NCI-H2196 (cell line): Measurements from ENCODE around the gene IQCN.
A peak's percentile ranks its signal among the peaks of the same experiment; 100 is the strongest.

Source experiments
- DNase-seq: peaks from one replicate; lab custom pipeline; 2025; ENCODE audit not compliant: unreplicated experiment; lab: John Stamatoyannopoulos, UW

The IQCN gene

DNA sequence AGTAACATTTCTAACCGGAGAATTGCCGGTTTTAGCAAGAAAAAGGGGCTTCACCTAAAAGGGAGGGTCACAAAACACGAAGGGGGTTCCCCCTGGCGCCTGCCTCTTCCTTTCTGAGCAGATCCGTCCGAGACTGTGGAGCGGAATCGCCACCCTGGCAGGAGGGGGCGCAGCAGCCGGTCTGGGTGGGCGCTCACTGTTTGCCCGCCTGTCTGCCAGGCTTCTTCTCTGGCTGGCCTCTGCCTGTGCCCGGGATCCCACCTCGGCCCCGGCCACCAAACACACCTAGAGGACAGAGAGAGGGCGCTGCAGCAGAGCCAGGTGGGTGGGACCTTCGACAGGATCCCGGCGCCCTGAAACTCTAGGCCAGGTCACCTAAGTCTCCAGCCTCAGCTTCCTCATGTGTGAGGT, 33.0 kb upstream of the IQCN start:
- DNase-seq = no peak

DNA sequence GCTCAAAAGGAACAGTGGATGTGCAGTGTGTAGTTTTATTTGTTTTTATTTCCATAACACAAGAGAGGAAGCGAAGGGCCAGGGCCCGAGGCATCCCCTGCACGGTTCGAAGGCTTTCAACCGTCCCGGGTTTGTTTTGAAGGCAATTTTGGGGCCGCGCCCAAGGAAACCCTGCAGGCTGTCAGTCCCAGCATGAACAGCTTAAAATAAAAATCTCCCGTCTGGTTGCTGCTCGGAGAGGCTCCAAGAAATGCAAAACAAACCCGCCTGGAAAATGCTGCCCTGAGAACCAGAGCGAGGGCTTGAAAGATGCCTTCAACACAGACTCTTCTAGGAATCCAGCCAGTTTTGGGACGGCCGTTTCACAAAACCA, 32.6 kb upstream of the IQCN start:
- no peak for DNase-seq

DNA sequence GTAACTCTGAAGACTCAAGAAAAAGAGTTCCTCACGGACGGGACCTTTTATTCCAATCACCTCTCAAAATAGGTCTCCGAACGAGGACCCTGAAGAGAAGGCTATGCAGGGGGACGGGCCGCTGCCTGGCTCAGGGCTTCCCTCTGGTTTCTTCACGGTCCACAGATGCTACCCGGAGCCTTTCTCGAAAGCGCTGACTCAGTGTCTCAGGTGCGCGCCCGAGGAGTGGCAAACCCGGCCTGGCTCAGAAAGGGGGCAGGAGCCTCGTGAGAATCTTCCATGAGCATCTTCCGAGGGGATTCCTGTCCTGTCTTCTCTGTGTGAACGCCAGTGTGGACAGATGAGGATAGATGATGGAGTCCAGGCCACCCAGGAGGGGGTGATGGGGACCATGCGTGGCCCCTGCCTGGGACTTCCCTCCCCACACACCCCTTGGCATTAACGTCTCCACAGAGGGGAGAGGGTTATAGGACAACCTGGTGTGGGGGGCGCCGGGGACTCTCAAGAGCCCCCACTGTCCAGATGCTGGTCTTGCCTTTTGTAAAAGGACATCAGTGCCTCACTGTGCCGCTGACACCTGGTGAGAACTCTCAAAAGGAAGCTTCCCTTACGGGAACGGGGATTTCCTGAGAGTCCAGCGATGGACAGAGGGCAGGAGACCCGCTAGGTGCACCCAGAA, 32.1 kb upstream of the IQCN start:
- no peak for DNase-seq

DNA sequence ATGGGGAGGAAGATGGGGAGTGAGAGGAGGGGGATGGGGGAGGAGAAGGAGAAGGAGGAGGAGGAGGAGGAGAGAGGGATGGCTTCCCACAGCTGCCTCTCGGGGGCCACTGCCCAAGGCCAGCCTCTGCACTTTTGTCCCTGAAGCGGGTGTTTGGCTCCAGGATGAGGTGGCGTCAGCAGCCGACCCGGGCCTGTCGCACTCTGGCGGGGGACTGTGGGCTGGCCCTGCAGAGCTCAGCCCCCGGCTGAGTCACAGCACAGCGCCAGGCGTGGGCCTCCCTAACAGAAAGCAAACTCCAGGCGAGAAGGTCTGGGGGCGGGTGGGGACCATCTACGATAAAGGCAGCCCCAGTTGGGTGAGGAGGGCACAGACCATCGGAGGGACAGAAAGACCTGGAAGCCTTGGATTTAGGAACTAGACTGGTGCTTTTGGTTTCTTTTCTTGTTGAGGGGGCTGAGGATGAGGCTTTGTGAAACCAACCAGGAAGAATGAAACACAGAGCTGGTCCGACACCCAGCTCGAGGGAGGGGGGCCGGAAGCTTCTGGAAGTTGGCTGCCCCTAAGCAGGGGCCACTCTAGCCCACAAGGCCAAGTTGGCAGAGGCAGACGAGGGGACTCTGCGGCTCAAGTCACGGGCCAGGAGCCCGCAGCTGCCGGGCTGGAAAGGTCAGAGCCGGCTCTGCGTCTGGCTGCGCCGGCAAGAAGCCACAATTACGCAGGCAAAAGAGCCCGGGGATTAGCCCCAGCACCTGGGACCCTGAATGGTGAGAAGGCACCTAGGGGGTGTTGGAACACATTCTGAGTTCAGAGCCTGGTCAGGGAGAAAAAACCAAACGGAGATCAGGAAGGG, 30.4 kb upstream of the IQCN start:
- no peak for DNase-seq

- no peak for DNase-seq
These were observed 29.9 kb upstream of the IQCN start for GRCh38 chr19:18304208-18304457.

DNA sequence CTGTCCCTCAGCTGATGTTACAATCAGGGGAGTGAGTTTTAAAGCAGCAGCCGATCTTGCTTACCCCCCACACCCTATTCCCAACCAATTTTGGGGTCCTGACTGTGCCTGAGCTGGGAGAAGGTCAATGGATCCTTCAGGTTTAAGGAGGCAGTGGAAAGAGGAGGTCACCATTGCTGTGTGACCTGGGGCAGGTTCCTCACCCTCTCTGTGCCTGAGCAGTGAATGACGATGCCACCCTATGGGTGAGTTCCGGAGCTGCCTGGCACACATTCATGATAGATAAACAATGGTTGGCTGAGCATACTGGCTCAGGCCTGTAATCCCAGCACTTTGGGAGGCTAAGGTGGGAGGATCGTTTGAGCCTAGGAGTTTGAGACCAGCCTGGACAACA, 27.5 kb upstream of the IQCN start:
- DNase-seq = no peak

- no peak for DNase-seq
These were observed 26.9 kb upstream of the IQCN start for GRCh38 chr19:18300930-18301717.

- no peak for DNase-seq
These were observed 25.4 kb upstream of the IQCN start for GRCh38 chr19:18299654-18300053.

DNA sequence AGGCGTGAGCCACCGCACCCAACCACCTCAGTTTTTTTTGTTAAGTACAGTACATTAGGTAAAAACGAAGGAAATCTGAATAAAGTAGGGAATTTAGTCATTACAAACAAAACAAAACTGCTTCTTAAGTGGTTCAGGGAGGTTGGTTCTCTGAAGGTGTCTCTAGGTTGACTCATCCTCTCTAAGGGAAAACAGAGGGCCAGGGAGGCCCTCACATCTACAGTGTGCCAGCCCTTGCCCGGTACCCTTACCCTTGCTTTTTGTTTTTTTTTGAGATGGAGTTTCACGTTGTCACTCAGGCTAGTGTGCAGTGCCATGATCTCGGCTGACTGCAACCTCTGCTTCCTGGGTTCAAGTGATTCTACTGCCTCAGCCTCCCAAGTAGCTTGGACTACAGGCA, 24.3 kb upstream of the IQCN start:
- DNase-seq = no peak

DNA sequence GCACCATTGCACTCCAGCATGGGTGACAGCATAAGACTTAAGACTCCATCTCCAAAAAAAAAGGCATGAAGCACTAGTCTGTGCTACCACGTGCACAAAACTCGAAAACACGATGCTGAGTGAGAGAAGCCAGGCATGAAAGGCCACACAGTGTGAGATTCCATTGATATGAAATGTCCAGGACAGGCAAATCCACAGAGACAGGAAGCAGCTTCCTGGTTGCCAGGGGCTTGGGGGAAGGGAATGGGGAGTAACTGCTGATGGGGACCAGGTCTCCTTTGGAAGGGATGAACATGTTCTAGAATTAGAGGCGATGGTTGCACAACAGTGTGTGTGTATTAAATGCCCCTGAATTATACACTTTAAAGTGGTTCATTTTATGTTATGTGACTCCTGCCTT, 23.1 kb upstream of the IQCN start:
- DNase-seq = no peak

DNA sequence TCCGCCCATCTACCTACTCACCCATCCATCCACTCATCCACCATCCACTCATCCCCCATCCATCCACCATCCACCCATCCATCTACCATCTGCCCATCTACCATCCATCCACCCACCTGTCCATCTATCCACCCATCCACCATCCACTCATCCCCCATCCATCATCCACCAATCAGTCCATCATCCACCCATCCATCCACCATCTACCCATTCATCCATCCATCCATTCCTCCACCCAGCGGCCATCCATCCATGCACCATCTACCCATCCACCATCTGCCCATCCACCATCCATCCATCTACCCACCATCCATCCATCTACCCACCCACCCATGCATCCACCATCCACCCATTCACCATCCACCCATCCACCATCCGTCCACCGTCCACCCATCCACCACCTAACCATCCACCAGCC, 20.8 kb upstream of the IQCN start:
- no peak for DNase-seq

GRCh38 chr19:18294467-18294864, 20.2 kb upstream of the IQCN start:
- no peak for DNase-seq

DNA sequence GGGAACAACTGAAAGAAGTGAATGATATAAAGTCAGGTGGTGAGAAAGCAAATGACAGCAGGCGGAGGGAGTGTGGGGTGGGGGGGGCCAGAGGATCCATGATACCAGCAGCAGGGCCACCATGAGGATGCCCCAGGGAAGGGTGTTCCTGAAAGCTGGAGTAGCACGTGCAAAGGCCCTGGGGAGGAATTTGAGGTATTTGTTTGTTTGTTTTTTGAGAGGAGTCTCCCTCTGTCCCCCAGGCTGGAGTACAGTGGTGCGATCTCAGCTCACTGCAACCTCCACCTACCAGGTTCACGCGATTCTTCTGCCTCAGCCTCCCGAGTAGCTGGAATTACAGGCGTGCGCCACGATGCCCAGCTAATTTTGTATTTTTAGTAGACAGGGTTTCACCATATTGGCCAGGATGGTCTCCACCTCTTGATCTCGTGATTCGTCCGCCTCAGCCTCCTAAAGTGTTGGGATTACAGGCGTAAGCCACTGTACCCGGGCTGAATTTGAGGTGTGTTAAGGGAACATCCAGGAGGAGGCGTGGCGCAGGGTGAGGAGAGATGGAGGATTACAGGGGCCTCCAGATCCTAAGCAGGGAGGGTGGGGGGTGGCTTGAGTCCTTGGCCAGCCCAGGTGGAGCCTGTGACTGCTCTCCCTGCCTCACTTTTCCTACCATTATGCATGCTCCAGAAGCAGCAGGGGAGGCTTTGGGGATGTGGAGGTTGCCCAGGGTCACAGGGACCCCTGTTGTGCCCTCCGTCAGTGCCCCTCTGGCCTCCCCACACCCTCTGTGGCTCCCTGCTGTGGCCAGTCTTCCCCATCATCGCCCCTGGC, 19.6 kb upstream of the IQCN start:
- no peak for DNase-seq

GRCh38 chr19:18292810-18293641, 18.8 kb upstream of the IQCN start:
- peak; percentile 71 for DNase-seq

DNA sequence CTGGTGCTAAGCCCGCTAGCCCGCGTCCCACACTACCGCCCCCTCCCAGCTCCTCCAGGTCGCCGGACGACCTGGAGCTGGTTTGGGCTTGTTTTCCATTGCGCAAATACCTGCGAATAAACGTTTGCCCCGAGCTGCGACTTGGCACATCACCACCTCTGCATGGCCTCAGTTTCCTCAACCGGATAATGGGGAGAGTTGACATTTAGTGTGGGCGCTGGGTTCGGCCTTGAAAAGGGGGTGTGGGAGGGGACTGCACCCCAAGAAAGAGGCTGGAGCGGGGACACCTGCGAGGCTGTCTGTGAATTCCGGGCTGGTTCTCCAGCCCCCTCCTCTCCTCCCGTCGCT, 18.2 kb upstream of the IQCN start:
- DNase-seq = no peak

- peak; percentile 65 for DNase-seq
These were observed 17.6 kb upstream of the IQCN start for GRCh38 chr19:18291590-18292461.

GRCh38 chr19:18291019-18291524, 16.8 kb upstream of the IQCN start:
- no peak for DNase-seq

- no peak for DNase-seq
These were observed 16.2 kb upstream of the IQCN start for GRCh38 chr19:18290302-18291018.
